Osteocyte (in vitro differentiated cells): ENCODE data around the gene LMBRD2. TPM values are rescaled to one million over a fixed set of nuclear protein-coding genes. Genes with fewer than 3 reads are reported as not detected.

Experiments used
- DNase-seq: peaks from one replicate; pipeline ENCODE4 v3.0.0; 2021; ENCODE audit warnings: mixed read lengths; ENCODE audit not compliant: unreplicated experiment; ENCODE audit errors: extremely low spot score
- H3K27ac Mint-ChIP-seq: one replicate; pipeline ENCODE4 v1.8.0; 2021; ENCODE audit warnings: mild to moderate bottlenecking, mixed read lengths; ENCODE audit not compliant: unreplicated experiment
- H3K27me3 Mint-ChIP-seq: one replicate; pipeline ENCODE4 v1.8.0; 2021; ENCODE audit warnings: mixed read lengths; ENCODE audit not compliant: unreplicated experiment
- H3K36me3 Mint-ChIP-seq: one replicate; pipeline ENCODE4 v1.8.0; 2021; ENCODE audit warnings: mixed read lengths; ENCODE audit not compliant: unreplicated experiment
- H3K4me1 Mint-ChIP-seq: one replicate; pipeline ENCODE4 v1.8.0; 2021; ENCODE audit warnings: mixed read lengths; ENCODE audit not compliant: unreplicated experiment
- H3K4me3 Mint-ChIP-seq: one replicate; pipeline ENCODE4 v1.8.0; 2021; ENCODE audit warnings: mild to moderate bottlenecking, moderate library complexity, mixed read lengths; ENCODE audit not compliant: unreplicated experiment
- H3K9me3 Mint-ChIP-seq: one replicate; pipeline ENCODE4 v1.8.0; 2021; ENCODE audit warnings: mixed read lengths; ENCODE audit not compliant: unreplicated experiment
- total RNA-seq: library from RNA; stranded (reverse); gene quantifications from 2 replicates; pipeline ENCODE4 v1.2.1, GENCODE V29; 2021
- TF ChIP-seq, protein P1 (sequence below): fragments of 200-600 bp; sonication (generic); IDR thresholded peaks from 2 replicates; pipeline ENCODE4 v1.5.0; 2021; ENCODE audit warnings: antibody characterized with exemption, mild to moderate bottlenecking, moderate library complexity

The LMBRD2 gene
- total RNA-seq, 1 donor from 2014 or later = 8.2 TPM

DNA sequence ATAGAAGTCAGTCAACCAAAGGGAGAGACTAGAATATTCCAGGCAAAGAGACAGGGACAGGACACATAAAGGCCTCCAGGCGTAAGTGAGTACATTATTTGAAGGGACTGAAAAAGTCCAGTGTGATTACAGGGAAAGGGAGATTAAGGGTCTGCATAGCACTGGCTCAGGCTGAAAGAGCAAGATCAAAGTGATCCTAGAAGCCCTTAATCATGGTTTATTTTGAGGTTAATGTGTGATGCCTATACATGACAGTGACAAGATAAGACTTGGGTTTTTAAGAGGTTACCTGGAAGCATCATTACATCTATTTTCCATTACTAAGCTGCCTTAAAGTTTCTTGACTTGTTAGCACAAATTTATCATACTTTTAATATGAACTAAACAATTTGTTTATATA is 25.8 kb downstream of the LMBRD2 start:
- Mint-ChIP-seq H3K4me3 (no peak overlapping the region), H3K4me1 (no peaks in the 10 kb centered on the region), H3K36me3 (peaks cover 22% of the 10 kb centered on the region), H3K27ac (no peak overlapping the region), H3K9me3 (peaks cover 10% of the 10 kb centered on the region), H3K27me3 (no peaks in the 10 kb centered on the region)
- TF ChIP-seq, protein P1, sequence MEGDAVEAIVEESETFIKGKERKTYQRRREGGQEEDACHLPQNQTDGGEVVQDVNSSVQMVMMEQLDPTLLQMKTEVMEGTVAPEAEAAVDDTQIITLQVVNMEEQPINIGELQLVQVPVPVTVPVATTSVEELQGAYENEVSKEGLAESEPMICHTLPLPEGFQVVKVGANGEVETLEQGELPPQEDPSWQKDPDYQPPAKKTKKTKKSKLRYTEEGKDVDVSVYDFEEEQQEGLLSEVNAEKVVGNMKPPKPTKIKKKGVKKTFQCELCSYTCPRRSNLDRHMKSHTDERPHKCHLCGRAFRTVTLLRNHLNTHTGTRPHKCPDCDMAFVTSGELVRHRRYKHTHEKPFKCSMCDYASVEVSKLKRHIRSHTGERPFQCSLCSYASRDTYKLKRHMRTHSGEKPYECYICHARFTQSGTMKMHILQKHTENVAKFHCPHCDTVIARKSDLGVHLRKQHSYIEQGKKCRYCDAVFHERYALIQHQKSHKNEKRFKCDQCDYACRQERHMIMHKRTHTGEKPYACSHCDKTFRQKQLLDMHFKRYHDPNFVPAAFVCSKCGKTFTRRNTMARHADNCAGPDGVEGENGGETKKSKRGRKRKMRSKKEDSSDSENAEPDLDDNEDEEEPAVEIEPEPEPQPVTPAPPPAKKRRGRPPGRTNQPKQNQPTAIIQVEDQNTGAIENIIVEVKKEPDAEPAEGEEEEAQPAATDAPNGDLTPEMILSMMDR = no peak
- no peak for DNase-seq

DNA sequence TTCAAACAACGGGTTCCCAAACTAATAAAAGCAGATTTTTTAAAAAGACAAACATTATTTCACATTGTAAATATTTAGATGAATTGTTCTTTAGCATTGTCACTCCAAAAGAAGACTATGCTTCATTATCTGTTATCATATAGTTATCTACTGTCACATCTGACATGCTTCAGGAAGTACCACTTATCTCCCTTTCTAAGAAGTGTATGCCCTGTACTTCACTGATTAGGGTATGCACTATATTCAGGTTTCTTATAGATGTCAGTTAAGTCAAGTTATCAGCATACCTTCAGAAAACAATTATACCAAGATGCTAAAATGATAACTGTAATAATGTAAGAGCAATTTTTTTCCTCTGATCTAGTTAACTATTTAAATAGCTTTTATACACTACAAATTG is 40.4 kb downstream of the LMBRD2 start:
- Mint-ChIP-seq H3K27ac (no peak overlapping the region), H3K27me3 (no peaks in the 10 kb centered on the region), H3K4me1 (no peaks in the 10 kb centered on the region), H3K4me3 (no peak overlapping the region), H3K9me3 (no peaks in the 10 kb centered on the region), H3K36me3 (peaks cover 33% of the 10 kb centered on the region)
- TF ChIP-seq, protein P1 = no peak
- DNase-seq = no peak

DNA sequence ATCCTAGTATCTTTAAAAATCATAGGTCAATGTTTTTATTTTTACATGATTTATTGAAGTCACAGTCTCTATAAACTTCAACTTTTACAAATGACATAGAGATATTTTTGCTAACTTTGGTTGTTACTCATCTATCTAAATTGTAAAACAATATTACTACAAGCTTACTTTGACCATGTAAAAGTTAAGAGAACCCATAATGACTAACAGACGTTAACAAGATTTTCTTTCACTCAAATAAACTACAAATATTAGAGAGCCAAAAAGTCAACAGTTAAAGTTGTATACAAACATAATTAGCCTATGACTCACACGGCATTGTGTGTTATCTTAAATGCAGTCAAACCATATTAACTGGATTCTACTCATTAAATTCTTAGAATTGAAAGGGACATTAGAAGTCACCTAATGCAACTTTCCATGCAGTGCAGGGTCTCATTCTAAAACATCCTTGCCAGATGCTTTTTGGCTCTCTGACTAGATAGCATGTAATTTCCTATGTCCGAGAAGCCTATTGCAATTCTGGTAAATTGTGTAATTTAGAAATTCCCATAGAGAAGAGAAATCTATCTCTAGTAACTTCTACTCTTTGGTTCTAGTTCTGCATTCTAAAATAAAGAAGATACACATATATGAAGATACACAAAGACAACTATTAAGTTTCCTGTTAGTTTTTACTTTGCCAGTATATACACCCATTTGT is 42.8 kb downstream of the LMBRD2 start:
- H3K36me3 Mint-ChIP-seq = peaks cover 34% of the 10 kb centered on the region
- TF ChIP-seq, protein P1 = no peak
- H3K4me3 Mint-ChIP-seq = no peak overlapping the region
- no peak overlapping the region for H3K27ac Mint-ChIP-seq
- no peak for DNase-seq
- no peaks in the 10 kb centered on the region for H3K9me3 Mint-ChIP-seq
- no peaks in the 10 kb centered on the region for H3K4me1 Mint-ChIP-seq
- H3K27me3 Mint-ChIP-seq = no peaks in the 10 kb centered on the region

DNA sequence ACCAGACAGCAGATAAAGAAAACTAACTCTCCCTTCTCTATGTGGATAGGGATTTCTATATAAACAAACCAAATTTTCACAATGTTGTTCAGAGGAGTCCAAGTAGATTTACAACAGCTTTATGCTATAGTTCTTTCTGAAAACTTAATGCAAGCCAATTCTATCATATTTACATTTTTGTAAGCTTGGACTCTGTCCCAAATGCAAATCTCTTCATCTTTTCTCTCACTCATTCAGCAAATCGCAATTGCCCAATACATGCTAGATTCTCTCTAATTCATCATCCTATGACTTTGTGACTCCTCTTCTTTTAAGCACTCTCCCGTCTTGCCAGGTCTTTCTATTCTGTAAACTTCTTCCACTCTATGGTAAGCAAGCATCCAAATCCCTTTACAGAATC is 45.9 kb downstream of the LMBRD2 start:
- TF ChIP-seq, protein P1 = no peak
- Mint-ChIP-seq H3K36me3 (peaks cover 34% of the 10 kb centered on the region), H3K4me3 (no peak overlapping the region), H3K4me1 (no peaks in the 10 kb centered on the region), H3K27me3 (no peaks in the 10 kb centered on the region), H3K27ac (no peak overlapping the region), H3K9me3 (no peaks in the 10 kb centered on the region)
- DNase-seq = no peak

DNA sequence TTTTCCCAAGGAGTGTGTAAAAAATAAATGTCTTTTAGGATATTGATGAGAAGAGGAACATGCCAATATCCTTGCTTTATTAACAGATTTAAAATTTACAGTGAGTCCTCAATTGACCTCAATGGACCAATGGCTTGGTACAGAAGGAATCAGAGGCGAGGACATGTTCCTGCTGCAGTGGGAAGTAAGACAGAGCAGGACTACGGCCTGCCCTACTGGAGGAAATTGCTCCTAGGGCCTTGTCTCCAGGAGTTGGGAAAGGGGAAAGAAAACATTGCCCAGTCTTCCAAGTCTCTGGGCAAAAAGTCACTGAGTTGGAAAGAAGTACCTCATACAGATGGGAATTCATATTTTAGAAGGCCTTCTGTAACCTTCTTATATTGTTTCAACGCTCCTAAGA is 51.9 kb downstream of the LMBRD2 start:
- Mint-ChIP-seq H3K27me3 (no peaks in the 10 kb centered on the region), H3K4me3 (no peak overlapping the region), H3K36me3 (peaks cover 8% of the 10 kb centered on the region), H3K27ac (no peak overlapping the region), H3K4me1 (no peaks in the 10 kb centered on the region), H3K9me3 (no peaks in the 10 kb centered on the region)
- DNase-seq = no peak
- TF ChIP-seq, protein P1 = no peak
